Fibroblast of peridontal ligament (primary cell): ENCODE measurements around the gene PCDH12.
"Not testable (repeated sequence)": the region's sequence is repeated elsewhere in the genome, so short reads cannot be mapped to it uniquely, and the experiment has no call there.

Experiments used
- DNase-seq: peaks from one replicate; pipeline ENCODE4 v3.0.0-alpha.2; 2010; ENCODE audit errors: extremely low read depth

Gene PCDH12

GRCh38 chr5:141940695-141941271 is 17.2 kb downstream of the PCDH12 start:
- peak; percentile 79 for DNase-seq

- DNase-seq: no peak
These were observed 22.5 kb downstream of the PCDH12 start for GRCh38 chr5:141935538-141935937.

- no peak for DNase-seq
These were observed 23.7 kb downstream of the PCDH12 start for GRCh38 chr5:141934099-141934844.

GRCh38 chr5:141933151-141933550 is 24.9 kb downstream of the PCDH12 start:
- no peak for DNase-seq

- no peak for DNase-seq
These were observed 26.3 kb downstream of the PCDH12 start for GRCh38 chr5:141931694-141932093.

GRCh38 chr5:141929398-141930058 is 28.5 kb downstream of the PCDH12 start:
- no peak for DNase-seq

GRCh38 chr5:141928051-141928450 is 30.0 kb downstream of the PCDH12 start:
- no peak for DNase-seq

GRCh38 chr5:141926434-141926833 is 31.6 kb downstream of the PCDH12 start:
- DNase-seq: no peak

- DNase-seq: peak; percentile 92
These were observed 34.3 kb downstream of the PCDH12 start, which contains the start of gene DELE1 for GRCh38 chr5:141923448-141924313. Gene DELE1, plus strand, starts transcription at chr5:141923871. Its CDS starts 71 bp downstream, at chr5:141923942.

GRCh38 chr5:141922827-141923447 is 35.1 kb downstream of the PCDH12 start:
- DNase-seq: not testable (repeated sequence)

- no peak for DNase-seq
These were observed 37.2 kb downstream of the PCDH12 start for GRCh38 chr5:141920771-141921170.

- no peak for DNase-seq
These were observed 38.5 kb downstream of the PCDH12 start for GRCh38 chr5:141919218-141920119.

- DNase-seq: no peak
These were observed 40.2 kb downstream of the PCDH12 start for GRCh38 chr5:141917760-141918159.

GRCh38 chr5:141916522-141916921 is 41.5 kb downstream of the PCDH12 start:
- DNase-seq: no peak

- DNase-seq: no peak
These were observed 42.1 kb downstream of the PCDH12 start for GRCh38 chr5:141915881-141916336.

- DNase-seq: no peak
These were observed 43.2 kb downstream of the PCDH12 start for GRCh38 chr5:141914797-141915196.

- DNase-seq: no peak
These were observed 43.7 kb downstream of the PCDH12 start for GRCh38 chr5:141914199-141914743.

GRCh38 chr5:141913560-141914198 is 44.3 kb downstream of the PCDH12 start:
- DNase-seq: no peak

- DNase-seq: no peak
These were observed 47.7 kb downstream of the PCDH12 start for GRCh38 chr5:141910271-141910673.
